Measurements from ENCODE around the gene GLI3. TPM values are rescaled to one million over a fixed set of nuclear protein-coding genes. Genes with fewer than 3 reads are reported as not detected.

GLI3 gene
- total RNA-seq, 6 experiments from 2014 or later, result 0.12 to 0.95 (median 0.21) TPM

DNA sequence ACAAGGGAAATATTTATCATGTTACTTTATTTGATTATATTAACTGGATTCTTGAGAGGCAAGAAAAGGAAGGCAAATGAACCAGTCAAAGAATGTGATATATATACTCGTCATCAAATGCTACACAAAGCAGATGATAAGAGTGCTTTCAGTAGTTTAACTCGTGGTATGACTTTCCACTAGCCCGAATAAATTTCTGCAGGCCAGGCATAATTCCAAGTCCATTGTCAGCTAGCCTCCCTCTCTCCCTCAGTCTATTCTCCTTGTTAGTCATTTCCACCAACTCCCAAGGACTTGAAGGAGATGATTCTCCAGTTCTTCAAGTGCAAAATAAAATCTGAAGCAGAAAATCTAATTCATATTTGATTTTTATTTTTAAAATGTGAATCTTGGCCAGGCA, 190.5 kb downstream of the GLI3 start:
- no peaks in the 10 kb centered on the region for H3K9me3 ChIP-seq
- DNase-seq, result no peak
- WGBS (ENCODE audit: insufficient coverage, low coverage, low lambda C conversion rate, missing lambda C conversion rate), result 41% methylated on average over 3 of the region's 3 CpGs
- ATAC-seq, result no peak
- no peaks in the 10 kb centered on the region for H3K27me3 ChIP-seq
- H3K4me3 ChIP-seq, result no peak overlapping the region
- H3K36me3 ChIP-seq, result no peaks in the 10 kb centered on the region
- no peaks in the 10 kb centered on the region for H3K4me1 ChIP-seq
- no peak overlapping the region for H3K27ac ChIP-seq
- intact Hi-C loops (cut with DNase I), result no loop called here
- TF ChIP-seq, protein P1, sequence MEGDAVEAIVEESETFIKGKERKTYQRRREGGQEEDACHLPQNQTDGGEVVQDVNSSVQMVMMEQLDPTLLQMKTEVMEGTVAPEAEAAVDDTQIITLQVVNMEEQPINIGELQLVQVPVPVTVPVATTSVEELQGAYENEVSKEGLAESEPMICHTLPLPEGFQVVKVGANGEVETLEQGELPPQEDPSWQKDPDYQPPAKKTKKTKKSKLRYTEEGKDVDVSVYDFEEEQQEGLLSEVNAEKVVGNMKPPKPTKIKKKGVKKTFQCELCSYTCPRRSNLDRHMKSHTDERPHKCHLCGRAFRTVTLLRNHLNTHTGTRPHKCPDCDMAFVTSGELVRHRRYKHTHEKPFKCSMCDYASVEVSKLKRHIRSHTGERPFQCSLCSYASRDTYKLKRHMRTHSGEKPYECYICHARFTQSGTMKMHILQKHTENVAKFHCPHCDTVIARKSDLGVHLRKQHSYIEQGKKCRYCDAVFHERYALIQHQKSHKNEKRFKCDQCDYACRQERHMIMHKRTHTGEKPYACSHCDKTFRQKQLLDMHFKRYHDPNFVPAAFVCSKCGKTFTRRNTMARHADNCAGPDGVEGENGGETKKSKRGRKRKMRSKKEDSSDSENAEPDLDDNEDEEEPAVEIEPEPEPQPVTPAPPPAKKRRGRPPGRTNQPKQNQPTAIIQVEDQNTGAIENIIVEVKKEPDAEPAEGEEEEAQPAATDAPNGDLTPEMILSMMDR (IDR thresholded peaks at IDR 0.05), result no peak
- no peak for TF ChIP-seq POLR2A (IDR thresholded peaks at IDR 0.05)

DNA sequence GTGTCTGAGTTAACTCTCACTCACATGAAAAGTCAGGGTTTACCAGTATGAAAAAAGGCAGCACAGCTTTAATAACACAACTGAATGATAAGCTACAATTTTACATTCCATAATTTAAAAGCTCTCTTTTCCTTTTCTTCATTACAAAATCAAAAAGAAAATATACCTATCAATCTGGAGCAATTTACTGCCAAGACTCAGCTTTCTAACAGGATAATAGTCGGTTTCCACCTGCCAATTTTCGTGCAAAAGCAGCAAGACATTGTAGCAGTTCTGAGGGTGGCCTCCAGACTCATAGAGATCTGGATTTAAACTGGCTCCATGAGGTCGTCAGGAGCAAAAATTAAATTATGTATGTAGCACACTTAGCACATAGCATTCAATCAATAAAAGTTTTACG, 191.0 kb downstream of the GLI3 start:
- H3K4me3 ChIP-seq, result no peak overlapping the region
- H3K9me3 ChIP-seq, result no peaks in the 10 kb centered on the region
- no peak for ATAC-seq
- TF ChIP-seq POLR2A (IDR thresholded peaks at IDR 0.05), result no peak
- TF ChIP-seq, protein P1 (IDR thresholded peaks at IDR 0.05), result no peak
- no peaks in the 10 kb centered on the region for H3K36me3 ChIP-seq
- intact Hi-C loops (cut with DNase I), result no loop called here
- H3K4me1 ChIP-seq, result no peaks in the 10 kb centered on the region
- DNase-seq, result no peak
- H3K27ac ChIP-seq, result no peak overlapping the region
- H3K27me3 ChIP-seq, result no peaks in the 10 kb centered on the region
- WGBS (ENCODE audit: insufficient coverage, low coverage, low lambda C conversion rate, missing lambda C conversion rate), result 48% methylated on average over 4 of the region's 4 CpGs

DNA sequence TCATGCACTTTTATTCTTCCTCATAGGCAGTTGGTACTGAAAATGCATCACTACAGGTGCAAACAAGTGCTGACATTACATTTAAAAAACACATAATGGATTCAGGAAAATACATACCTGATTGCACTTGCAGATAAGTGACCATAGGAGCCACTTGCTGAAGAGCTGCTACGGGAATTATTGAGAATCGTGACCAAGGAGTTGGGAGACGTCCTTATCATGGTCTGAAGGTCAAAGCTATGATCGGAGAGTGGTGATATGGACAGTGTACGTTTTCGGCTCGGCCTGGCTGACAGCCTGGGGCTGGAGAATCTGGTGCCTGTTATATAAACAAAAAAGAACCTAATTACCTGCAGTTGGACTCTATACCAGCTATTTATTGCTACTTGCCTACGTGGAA, 197.1 kb downstream of the GLI3 start:
- H3K4me1 ChIP-seq, result no peaks in the 10 kb centered on the region
- intact Hi-C loops (cut with DNase I), result no loop called here
- WGBS (ENCODE audit: insufficient coverage, low coverage, low lambda C conversion rate, missing lambda C conversion rate), result 37% methylated on average over 7 of the region's 8 CpGs

DNA sequence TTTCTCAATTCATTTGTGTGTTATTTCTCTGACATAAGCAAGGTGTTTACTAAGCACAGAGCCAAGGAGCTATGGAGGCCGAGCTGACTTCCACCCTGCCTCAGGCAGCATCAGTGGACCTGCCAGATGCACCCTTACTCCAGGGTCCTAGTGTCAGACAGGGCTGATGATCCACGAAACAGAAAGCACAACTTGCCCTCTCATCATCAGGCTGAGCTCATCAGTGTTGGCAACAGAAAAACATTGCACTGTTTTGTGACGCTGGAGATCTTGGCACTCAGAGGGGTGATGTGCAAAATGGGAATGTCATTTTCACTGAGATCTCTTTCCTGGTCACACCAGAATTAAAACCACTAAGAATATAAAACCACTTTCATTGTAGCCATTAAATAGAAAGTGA, 201.8 kb downstream of the GLI3 start:
- Histone ChIP-seq H3K4me3 (no peak overlapping the region), H3K4me1 (no peaks in the 10 kb centered on the region), H3K27me3 (peaks cover 0 to 9% of the 10 kb centered on the region in 2 donors), H3K9me3 (no peaks in the 10 kb centered on the region), H3K27ac (no peak overlapping the region), H3K36me3 (no peaks in the 10 kb centered on the region)
- intact Hi-C loops (cut with DNase I), result no loop called here
- TF ChIP-seq POLR2A (IDR thresholded peaks at IDR 0.05), result no peak
- TF ChIP-seq, protein P1 (IDR thresholded peaks at IDR 0.05), result no peak
- ATAC-seq, result no peak
- 45% methylated on average over 3 of the region's 3 CpGs for WGBS (ENCODE audit: insufficient coverage, low coverage, low lambda C conversion rate, missing lambda C conversion rate)
- no peak for DNase-seq

More for the DNA sequence above, 197.1 kb downstream of the GLI3 start:
- Histone ChIP-seq H3K27me3 (peaks cover 0 to 9% of the 10 kb centered on the region in 2 donors), H3K4me3 (no peak overlapping the region), H3K9me3 (no peaks in the 10 kb centered on the region), H3K27ac (no peak overlapping the region), H3K36me3 (no peaks in the 10 kb centered on the region)
- DNase-seq (no peak), ATAC-seq (no peak)
- TF ChIP-seq, protein P1 (IDR thresholded peaks at IDR 0.05), result no peak
- TF ChIP-seq POLR2A (IDR thresholded peaks at IDR 0.05), result no peak

DNA sequence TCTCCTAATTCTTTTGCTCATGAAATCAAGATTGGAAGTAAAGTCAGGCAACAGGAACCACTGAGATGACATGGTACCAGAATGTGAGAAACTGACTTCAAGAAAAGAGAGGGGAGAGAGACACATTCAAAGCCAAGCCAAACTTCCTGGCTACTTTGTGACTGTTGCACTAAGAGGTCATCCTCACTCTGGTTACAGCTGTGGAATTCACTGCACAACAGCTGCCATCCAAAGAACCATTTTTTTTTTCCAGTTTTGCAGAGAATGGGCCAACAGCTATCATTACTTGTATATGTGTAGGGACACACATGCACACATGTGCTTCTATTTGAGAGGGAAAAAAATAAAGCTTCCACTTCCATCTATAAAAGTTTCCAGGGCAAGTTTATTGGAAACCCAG, 203.5 kb downstream of the GLI3 start:
- Histone ChIP-seq H3K27ac (no peak overlapping the region), H3K9me3 (no peaks in the 10 kb centered on the region), H3K36me3 (no peaks in the 10 kb centered on the region), H3K4me1 (no peaks in the 10 kb centered on the region), H3K27me3 (no peaks in the 10 kb centered on the region), H3K4me3 (no peak overlapping the region)
- intact Hi-C loops (cut with DNase I), result no loop called here
- no peak for DNase-seq
- TF ChIP-seq, protein P1 (IDR thresholded peaks at IDR 0.05), result no peak
- no peak for TF ChIP-seq POLR2A (IDR thresholded peaks at IDR 0.05)
- ATAC-seq, result no peak
